Vagina (tissue), 2 donors: ENCODE results near the gene MX2.

ENCODE experiments used
- POLR2A ChIP-seq, 2 donors: fragments of 450-650 bp; IDR thresholded peaks; one replicate each; pipeline ENCODE4 v1.6.1; 2017; ENCODE audit warnings: antibody characterized with exemption in 2 of 2, mild to moderate bottlenecking in 2 of 2, moderate library complexity in 2 of 2
- TF ChIP-seq, protein P1 (sequence below), 3 experiments: fragments of 450-650 bp in 2 of 3; fragments of 200-600 bp in 1 of 3; sonication (generic) in 1 of 3; IDR thresholded peaks; one replicate each; pipeline ENCODE4 v1.5.1; 2017 to 2019; ENCODE audit warnings: antibody characterized with exemption in 3 of 3, mild to moderate bottlenecking in 2 of 3, moderate library complexity in 2 of 3

DNA sequence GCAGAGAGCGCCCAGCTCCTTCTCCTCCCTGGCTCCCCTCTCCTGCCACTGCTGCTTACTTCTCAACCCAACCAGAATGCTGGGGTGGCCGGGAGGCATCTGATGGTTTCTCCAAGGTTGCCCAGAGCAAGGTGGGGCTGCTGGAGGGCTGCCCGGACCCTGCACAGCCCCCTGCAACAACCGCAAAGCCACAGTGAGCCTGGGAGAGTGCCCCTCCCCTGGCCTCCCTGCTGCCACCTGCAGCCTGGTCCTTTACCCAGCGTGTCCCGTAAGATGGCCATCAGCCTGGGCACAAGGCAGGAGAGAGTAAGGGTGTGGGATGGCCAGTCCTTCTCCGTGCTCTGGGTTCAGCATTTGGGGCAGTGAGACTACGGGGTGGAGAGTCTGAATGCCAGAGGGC is 17.0 kb downstream of the MX2 start:
- TF ChIP-seq POLR2A (IDR thresholded peaks at IDR 0.05) = no peak
- TF ChIP-seq, protein P1, sequence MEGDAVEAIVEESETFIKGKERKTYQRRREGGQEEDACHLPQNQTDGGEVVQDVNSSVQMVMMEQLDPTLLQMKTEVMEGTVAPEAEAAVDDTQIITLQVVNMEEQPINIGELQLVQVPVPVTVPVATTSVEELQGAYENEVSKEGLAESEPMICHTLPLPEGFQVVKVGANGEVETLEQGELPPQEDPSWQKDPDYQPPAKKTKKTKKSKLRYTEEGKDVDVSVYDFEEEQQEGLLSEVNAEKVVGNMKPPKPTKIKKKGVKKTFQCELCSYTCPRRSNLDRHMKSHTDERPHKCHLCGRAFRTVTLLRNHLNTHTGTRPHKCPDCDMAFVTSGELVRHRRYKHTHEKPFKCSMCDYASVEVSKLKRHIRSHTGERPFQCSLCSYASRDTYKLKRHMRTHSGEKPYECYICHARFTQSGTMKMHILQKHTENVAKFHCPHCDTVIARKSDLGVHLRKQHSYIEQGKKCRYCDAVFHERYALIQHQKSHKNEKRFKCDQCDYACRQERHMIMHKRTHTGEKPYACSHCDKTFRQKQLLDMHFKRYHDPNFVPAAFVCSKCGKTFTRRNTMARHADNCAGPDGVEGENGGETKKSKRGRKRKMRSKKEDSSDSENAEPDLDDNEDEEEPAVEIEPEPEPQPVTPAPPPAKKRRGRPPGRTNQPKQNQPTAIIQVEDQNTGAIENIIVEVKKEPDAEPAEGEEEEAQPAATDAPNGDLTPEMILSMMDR (IDR thresholded peaks at IDR 0.05) = no peak
